ENCODE results near the gene QPCTL. TPM values are rescaled to one million over a fixed set of nuclear protein-coding genes. Genes with fewer than 3 reads are reported as not detected.
"Not testable (repeated sequence)": the region's sequence is repeated elsewhere in the genome, so short reads cannot be mapped to it uniquely, and the experiment has no call there.

Gene QPCTL
- total and polyA plus RNA-seq, 12 donors, result 2.8 to 17.2 (median 10.7) TPM

DNA sequence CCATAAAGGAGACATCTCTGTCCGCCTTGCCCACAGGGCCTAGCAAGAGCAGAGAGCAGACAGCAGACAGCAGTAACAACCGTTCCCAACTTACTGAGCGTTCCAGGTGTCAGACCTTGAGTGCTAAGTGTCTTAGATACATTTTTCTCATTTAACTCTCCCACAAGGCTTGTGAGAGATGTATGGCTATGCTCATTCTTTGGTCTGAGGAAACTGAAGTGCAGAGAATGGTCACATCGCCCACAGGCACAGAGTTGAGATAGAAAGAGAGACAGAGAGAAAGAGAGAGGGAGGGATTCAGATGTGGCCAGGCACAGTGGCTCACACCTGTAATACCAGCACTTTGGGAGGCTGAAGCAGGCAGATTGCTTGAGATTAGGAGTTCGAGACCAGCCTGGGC lies 55.0 kb downstream of the QPCTL start:
- 76 to 86% (median 82%) methylated on average over 5 of the region's 5 CpGs for WGBS, 4 donors
- Histone ChIP-seq H3K27me3 (no peaks in the 10 kb centered on the region), H3K9me3 (replicated peaks in 1 of 3) (no peaks in the 10 kb centered on the region), H3K36me3 (replicated peaks in 1 of 2) (no peaks in the 10 kb centered on the region), H3K27ac (no peak overlapping the region), H3K4me1 (replicated peaks in 1 of 2) (no peaks in the 10 kb centered on the region), H3K4me3 (no peak overlapping the region)
- TF ChIP-seq CTCF (IDR thresholded peaks at IDR 0.05) (no peak), POLR2A (IDR thresholded peaks at IDR 0.05) (no peak)
- DNase-seq, result no peak
- intact Hi-C loops (cut with DNase I), result no loop called here

- H3K27ac ChIP-seq; H3K27me3 ChIP-seq; intact Hi-C loops (cut with DNase I); H3K9me3 ChIP-seq (replicated peaks in 1 of 3); DNase-seq; H3K4me1 ChIP-seq (replicated peaks in 1 of 2); H3K4me3 ChIP-seq; H3K36me3 ChIP-seq (replicated peaks in 1 of 2): not testable (repeated sequence)
- WGBS, 4 donors, result 87 to 93% (median 89%) methylated on average over 10 of the region's 10 CpGs
Measured at GRCh38 chr19:45751483-45751882, 59.0 kb downstream of the QPCTL start.

- TF ChIP-seq CTCF (IDR thresholded peaks at IDR 0.05) (no peak), POLR2A (IDR thresholded peaks at IDR 0.05) (no peak)
- WGBS, 4 donors, result 65 to 76% (median 67%) methylated on average over 12 of the region's 12 CpGs
- Histone ChIP-seq H3K4me1 (replicated peaks in 1 of 2) (no peaks in the 10 kb centered on the region), H3K27ac (no peak overlapping the region), H3K4me3 (no peak overlapping the region), H3K36me3 (replicated peaks in 1 of 2) (no peaks in the 10 kb centered on the region), H3K27me3 (no peaks in the 10 kb centered on the region), H3K9me3 (replicated peaks in 1 of 3) (no peaks in the 10 kb centered on the region)
- peak in 5 of 7 donors; percentile 58 to 75 (median 65) for DNase-seq
- intact Hi-C loops (cut with DNase I), result no loop called here
Measured at GRCh38 chr19:45752639-45753038, 60.2 kb downstream of the QPCTL start.

- TF ChIP-seq CTCF (IDR thresholded peaks at IDR 0.05) (no peak), POLR2A (IDR thresholded peaks at IDR 0.05) (no peak)
- Histone ChIP-seq H3K4me1 (replicated peaks in 1 of 2) (no peaks in the 10 kb centered on the region), H3K36me3 (replicated peaks in 1 of 2) (no peaks in the 10 kb centered on the region), H3K27ac (no peak overlapping the region), H3K27me3 (no peaks in the 10 kb centered on the region), H3K9me3 (replicated peaks in 1 of 3) (no peaks in the 10 kb centered on the region), H3K4me3 (no peak overlapping the region)
- no peak for DNase-seq
- WGBS, 4 donors, result 71 to 81% (median 79%) methylated on average over 6 of the region's 6 CpGs
- intact Hi-C loops (cut with DNase I), result no loop called here
Measured at GRCh38 chr19:45753548-45753947, 61.1 kb downstream of the QPCTL start.

MicroRNAs within 50 kb of the gene (microRNA counts, 767-probe panel; counts per million panel counts)
- microRNA hsa-miR-642a-5p, result 0 counts per million in 2 donors
- 0 counts per million in 2 donors for microRNA hsa-miR-642b-3p

Small RNA genes lying within 50 kb of the gene (microRNA-seq; reads per million reads assigned to microRNA genes)
- gene MIR642A (0 reads per million in 3 donors), gene MIR642B (0 reads per million in 3 donors)

Small RNA genes lying within 50 kb of the gene (small RNA-seq; reads per million reads assigned to genes)
- 0 to 0.08 reads per million in 2 donors for gene MIR642A
- 0.36 to 0.42 reads per million in 2 donors for gene RN7SL836P

Other genes starting within 250 kb of the QPCTL start
- 10 to 100 TPM in 1 of 9 donors, 1 to 10 TPM in 8; 1.0 to 21.7 (median 3.0) TPM for gene FOSB, start 224.7 kb upstream of the QPCTL start, total RNA-seq
- gene FOSB, start 224.7 kb upstream of the QPCTL start, polyA plus RNA-seq, result 10 to 100 TPM in 1 of 3 donors, 1 to 10 TPM in 1, under 1 TPM in 1; 0.95 to 11.1 (median 4.3) TPM
- 10 to 100 TPM in 7 of 9 donors, 1 to 10 TPM in 2; 7.7 to 65.8 (median 19.9) TPM for gene RTN2, start 195.6 kb upstream of the QPCTL start, total RNA-seq
- 10 to 100 TPM in 1 of 3 donors, 1 to 10 TPM in 2; 4.8 to 11.8 (median 7.4) TPM for gene RTN2, start 195.6 kb upstream of the QPCTL start, polyA plus RNA-seq
- gene PPM1N, start 194.2 kb upstream of the QPCTL start, total RNA-seq, result 1 to 10 TPM in 6 of 9 donors, under 1 TPM in 1, not detected in 2; 0.33 to 2.5 (median 1.4) TPM
- gene PPM1N, start 194.2 kb upstream of the QPCTL start, polyA plus RNA-seq, result 1 to 10 TPM in 2 of 3 donors, under 1 TPM in 1; 0.99 to 3.7 (median 1.7) TPM
- 100 to 1,000 TPM in 2 of 9 donors, 10 to 100 TPM in 7; 28.7 to 118 (median 63.5) TPM for gene VASP, start 185.2 kb upstream of the QPCTL start, total RNA-seq
- 10 to 100 TPM; 30.2 to 96.2 (median 62.9) TPM for gene VASP, start 185.2 kb upstream of the QPCTL start, polyA plus RNA-seq
- 10 to 100 TPM in 7 of 9 donors, 1 to 10 TPM in 2; 6.5 to 34.1 (median 17.4) TPM for gene OPA3, start 107.9 kb upstream of the QPCTL start, total RNA-seq
- gene OPA3, start 107.9 kb upstream of the QPCTL start, polyA plus RNA-seq, result 10 to 100 TPM in 1 of 3 donors, 1 to 10 TPM in 2; 4.3 to 19.7 (median 7.3) TPM
- gene GPR4, start 90.5 kb upstream of the QPCTL start, total RNA-seq, result 1 to 10 TPM in 8 of 9 donors, under 1 TPM in 1; 0.55 to 7.8 (median 3.5) TPM
- 10 to 100 TPM in 1 of 3 donors, 1 to 10 TPM in 2; 7.6 to 11.3 (median 9.6) TPM for gene GPR4, start 90.5 kb upstream of the QPCTL start, polyA plus RNA-seq
- gene EML2, start 53.3 kb upstream of the QPCTL start, total RNA-seq, result 100 to 1,000 TPM in 4 of 9 donors, 10 to 100 TPM in 5; 20.7 to 139 (median 93.2) TPM
- 10 to 100 TPM; 22.8 to 88.9 (median 78.9) TPM for gene EML2, start 53.3 kb upstream of the QPCTL start, polyA plus RNA-seq
- 1 to 10 TPM in 1 of 9 donors, under 1 TPM in 5, not detected in 3; 0.28 to 1.3 (median 0.70) TPM for gene GIPR, start 24.4 kb upstream of the QPCTL start, total RNA-seq
- 1 to 10 TPM in 1 of 3 donors, under 1 TPM in 1, not detected in 1; 0.80 to 1.8 TPM for gene GIPR, start 24.4 kb upstream of the QPCTL start, polyA plus RNA-seq
- gene SNRPD2, start 713 bp upstream of the QPCTL start, total RNA-seq, result 100 to 1,000 TPM; 179 to 473 (median 318) TPM
- gene SNRPD2, start 713 bp upstream of the QPCTL start, polyA plus RNA-seq, result 100 to 1,000 TPM; 233 to 440 (median 329) TPM
- gene FBXO46, start 38.2 kb downstream of the QPCTL start, total RNA-seq, result 10 to 100 TPM in 7 of 9 donors, 1 to 10 TPM in 2; 5.2 to 25.6 (median 11.6) TPM
- gene FBXO46, start 38.2 kb downstream of the QPCTL start, polyA plus RNA-seq, result 10 to 100 TPM in 1 of 3 donors, 1 to 10 TPM in 2; 3.2 to 19.5 (median 9.1) TPM
- under 1 TPM in 1 of 9 donors, not detected in 8; 0.06 TPM for gene MEIOSIN, start 40.8 kb downstream of the QPCTL start, total RNA-seq
- gene MEIOSIN, start 40.8 kb downstream of the QPCTL start, polyA plus RNA-seq, result under 1 TPM in 2 of 3 donors, not detected in 1; 0.03 to 0.05 TPM
- gene SIX5, start 76.6 kb downstream of the QPCTL start, total RNA-seq, result 10 to 100 TPM in 8 of 9 donors, 1 to 10 TPM in 1; 7.5 to 67.6 (median 24.4) TPM
- 10 to 100 TPM in 2 of 3 donors, 1 to 10 TPM in 1; 6.2 to 69.1 (median 32.9) TPM for gene SIX5, start 76.6 kb downstream of the QPCTL start, polyA plus RNA-seq
- 100 to 1,000 TPM in 6 of 9 donors, 10 to 100 TPM in 3; 89.1 to 197 (median 121) TPM for gene DMPK, start 89.8 kb downstream of the QPCTL start, total RNA-seq
- gene DMPK, start 89.8 kb downstream of the QPCTL start, polyA plus RNA-seq, result 100 to 1,000 TPM in 2 of 3 donors, 10 to 100 TPM in 1; 76.8 to 748 (median 185) TPM
- gene DMWD, start 100.2 kb downstream of the QPCTL start, total RNA-seq, result 10 to 100 TPM; 13.2 to 59.5 (median 35.5) TPM
- gene DMWD, start 100.2 kb downstream of the QPCTL start, polyA plus RNA-seq, result 10 to 100 TPM; 14.2 to 91.5 (median 16.7) TPM
- under 1 TPM in 3 of 9 donors, not detected in 6; 0.06 to 0.17 (median 0.14) TPM for gene RSPH6A, start 122.6 kb downstream of the QPCTL start, total RNA-seq
- gene RSPH6A, start 122.6 kb downstream of the QPCTL start, polyA plus RNA-seq, result under 1 TPM in 1 of 3 donors, not detected in 2; 0.24 TPM
- 10 to 100 TPM; 32.2 to 64.8 (median 46.5) TPM for gene SYMPK, start 170.5 kb downstream of the QPCTL start, total RNA-seq
- 100 to 1,000 TPM in 2 of 3 donors, 10 to 100 TPM in 1; 44.5 to 313 (median 127) TPM for gene SYMPK, start 170.5 kb downstream of the QPCTL start, polyA plus RNA-seq
- gene FOXA3, start 171.7 kb downstream of the QPCTL start, total RNA-seq, result under 1 TPM in 1 of 9 donors, not detected in 8; 0.94 TPM
- under 1 TPM in 1 of 3 donors, not detected in 2; 0.03 TPM for gene FOXA3, start 171.7 kb downstream of the QPCTL start, polyA plus RNA-seq
- gene IRF2BP1, start 193.5 kb downstream of the QPCTL start, total RNA-seq, result 10 to 100 TPM; 18.3 to 57.0 (median 37.6) TPM
- 10 to 100 TPM in 2 of 3 donors, 1 to 10 TPM in 1; 3.8 to 23.0 (median 18.3) TPM for gene IRF2BP1, start 193.5 kb downstream of the QPCTL start, polyA plus RNA-seq
- gene MYPOP, start 209.9 kb downstream of the QPCTL start, total RNA-seq, result 10 to 100 TPM in 1 of 9 donors, 1 to 10 TPM in 8; 2.1 to 14.3 (median 7.2) TPM
- gene MYPOP, start 209.9 kb downstream of the QPCTL start, polyA plus RNA-seq, result 10 to 100 TPM in 1 of 3 donors, 1 to 10 TPM in 2; 5.4 to 10.1 (median 6.6) TPM
- gene NANOS2, start 222.1 kb downstream of the QPCTL start, total RNA-seq, result not detected
- not detected for gene NANOS2, start 222.1 kb downstream of the QPCTL start, polyA plus RNA-seq

All from adrenal gland (tissue), 12 donors.